ACHN (cell line): Measurements from ENCODE around the gene ELOB.

Experiments used
- DNase-seq: peaks from one replicate; pipeline ENCODE4 v3.0.0-alpha.2; 2015
- in situ Hi-C: cut with HindIII; loops from 2 replicates; pipeline ENCODE4 v1.10.0; 2017; ENCODE audit warnings: low sequenced_read_pairs, low pct_ligation_motif_present, low pct_unique_long_range_greater_than_20kb

Gene ELOB

GRCh38 chr16:2777231-2777902 lies at the start of gene ELOB:
Gene ELOB (minus strand): TSS chr16:2777280. CDS start chr16:2777239, 41 bp downstream.
- peak; percentile 90 for DNase-seq
- in situ Hi-C loops: no loop called here

- no peak for DNase-seq
- in situ Hi-C loops: no loop called here
These were observed 48.8 kb upstream of the ELOB start for GRCh38 chr16:2825906-2826305.

- in situ Hi-C loops: no loop called here
- DNase-seq: no peak
These were observed 48.1 kb upstream of the ELOB start for GRCh38 chr16:2825049-2825742.

- DNase-seq: no peak
- in situ Hi-C loops: no loop called here
These were observed 47.5 kb upstream of the ELOB start for GRCh38 chr16:2824626-2825025.

GRCh38 chr16:2822496-2822895 lies 45.4 kb upstream of the ELOB start:
- DNase-seq: no peak
- in situ Hi-C loops: no loop called here

- in situ Hi-C loops: no loop called here
- DNase-seq: no peak
These were observed 45.0 kb upstream of the ELOB start for GRCh38 chr16:2822158-2822495.

- DNase-seq: no peak
- in situ Hi-C loops: no loop called here
These were observed 44.5 kb upstream of the ELOB start for GRCh38 chr16:2821487-2822157.

GRCh38 chr16:2820836-2821486 lies 43.9 kb upstream of the ELOB start:
- in situ Hi-C loops: no loop called here
- DNase-seq: no peak

- in situ Hi-C loops: no loop called here
- DNase-seq: no peak
These were observed 43.1 kb upstream of the ELOB start for GRCh38 chr16:2819939-2820835.

- in situ Hi-C loops: no loop called here
These were observed 42.3 kb upstream of the ELOB start for GRCh38 chr16:2819179-2819938.

GRCh38 chr16:2818272-2818876 lies 41.3 kb upstream of the ELOB start:
- no peak for DNase-seq
- in situ Hi-C loops: no loop called here

More at GRCh38 chr16:2819179-2819938, 42.3 kb upstream of the ELOB start:
- DNase-seq: no peak

GRCh38 chr16:2817340-2818271 lies 40.5 kb upstream of the ELOB start:
- in situ Hi-C loops: no loop called here
- DNase-seq: no peak

GRCh38 chr16:2816751-2817339 lies 39.8 kb upstream of the ELOB start, which contains the start of gene PRSS21:
Gene PRSS21 (plus strand): TSS chr16:2817237. CDS start chr16:2817269, 32 bp downstream.
- no peak for DNase-seq
- in situ Hi-C loops: no loop called here

GRCh38 chr16:2815299-2815771 lies 38.3 kb upstream of the ELOB start:
- DNase-seq: no peak
- in situ Hi-C loops: no loop called here

- in situ Hi-C loops: no loop called here
- DNase-seq: no peak
These were observed 37.6 kb upstream of the ELOB start for GRCh38 chr16:2814551-2815298.
